ENCODE measurements around the gene SRI. TPM values are rescaled to one million over a fixed set of nuclear protein-coding genes. Genes with fewer than 3 reads are reported as not detected.
"Not testable (repeated sequence)": the region's sequence is repeated elsewhere in the genome, so short reads cannot be mapped to it uniquely, and the experiment has no call there.

SRI gene
- total RNA-seq (10 to 100 TPM; 36.4 to 78.1 (median 42.1) TPM), polyA plus RNA-seq (10 to 100 TPM; 18.6 to 57.7 TPM)

- TF ChIP-seq CTCF (IDR thresholded peaks at IDR 0.05) = peak; percentile 91 to 98 (median 96)
- peak; percentile 84 to 97 (median 88) for DNase-seq
- Histone ChIP-seq H3K27me3 (no peaks in the 10 kb centered on the region), H3K4me3 (peak within 1 kb of the TSS; percentile 58 to 96 (median 86)), H3K9me3 (no peaks in the 10 kb centered on the region), H3K4me1 (peaks cover 0 to 12% (median 5%) of the 10 kb centered on the region in 3 donors), H3K27ac (peak within 1 kb of the TSS; percentile 81 to 97 (median 96)), H3K36me3 (peaks cover 0 to 3% (median 0%) of the 10 kb centered on the region in 3 donors)
- intact Hi-C loops (cut with DNase I) = no loop called here
- no peak for FAIRE-seq
- ATAC-seq = peak; percentile 94 to 97 (median 97)
- WGBS, 2 donors = 0% methylated on average over 48 to 75 of the region's 75 CpGs
These were observed at the start of gene SRI for GRCh38 chr7:88219781-88220747. SRI (minus strand) TSS chr7:88220038; CDS start chr7:88220026, 12 bp downstream.

GRCh38 chr7:88269586-88269985, 49.7 kb upstream of the SRI start:
- TF ChIP-seq CTCF (IDR thresholded peaks at IDR 0.05) = no peak
- H3K36me3 ChIP-seq = no peaks in the 10 kb centered on the region
- FAIRE-seq (no peak), DNase-seq (no peak), ATAC-seq (no peak)
- no peak overlapping the region for H3K4me3 ChIP-seq
- WGBS, 2 donors = 85 to 90% methylated on average over 3 of the region's 3 CpGs
- no peaks in the 10 kb centered on the region for H3K9me3 ChIP-seq
- H3K27me3 ChIP-seq = no peaks in the 10 kb centered on the region
- H3K4me1 ChIP-seq = no peaks in the 10 kb centered on the region
- H3K27ac ChIP-seq = no peak overlapping the region
- intact Hi-C loops (cut with DNase I) = no loop called here

GRCh38 chr7:88268858-88269257, 49.0 kb upstream of the SRI start:
- Histone ChIP-seq H3K27ac (no peak overlapping the region), H3K4me1 (no peaks in the 10 kb centered on the region), H3K27me3 (no peaks in the 10 kb centered on the region), H3K4me3 (no peak overlapping the region), H3K9me3 (no peaks in the 10 kb centered on the region), H3K36me3 (no peaks in the 10 kb centered on the region)
- TF ChIP-seq CTCF (IDR thresholded peaks at IDR 0.05) = no peak
- FAIRE-seq (no peak), DNase-seq (no peak), ATAC-seq (peak in 2 of 4 donors; percentile 41 to 42)
- intact Hi-C loops (cut with DNase I) = no loop called here
- WGBS, 2 donors = 31 to 37% methylated on average over 2 of the region's 2 CpGs

- H3K4me1 ChIP-seq = no peaks in the 10 kb centered on the region
- H3K36me3 ChIP-seq = no peaks in the 10 kb centered on the region
- H3K9me3 ChIP-seq = no peaks in the 10 kb centered on the region
- no peak for ATAC-seq
- WGBS, 2 donors = 65 to 83% methylated on average over 2 of the region's 2 CpGs
- no peak for DNase-seq
- no peak overlapping the region for H3K4me3 ChIP-seq
- no peak overlapping the region for H3K27ac ChIP-seq
- intact Hi-C loops (cut with DNase I) = no loop called here
- no peak for TF ChIP-seq CTCF (IDR thresholded peaks at IDR 0.05)
- no peaks in the 10 kb centered on the region for H3K27me3 ChIP-seq
- FAIRE-seq = no peak
These were observed 48.2 kb upstream of the SRI start for GRCh38 chr7:88268051-88268450.

GRCh38 chr7:88267421-88267820, 47.6 kb upstream of the SRI start:
- intact Hi-C loops (cut with DNase I) = no loop called here
- ATAC-seq = no peak
- FAIRE-seq = no peak
- Histone ChIP-seq H3K4me3 (no peak overlapping the region), H3K27me3 (no peaks in the 10 kb centered on the region), H3K27ac (no peak overlapping the region), H3K36me3 (no peaks in the 10 kb centered on the region), H3K4me1 (no peaks in the 10 kb centered on the region), H3K9me3 (no peaks in the 10 kb centered on the region)
- no peak for DNase-seq
- TF ChIP-seq CTCF (IDR thresholded peaks at IDR 0.05) = no peak
- 93 to 96% methylated on average over 4 of the region's 4 CpGs for WGBS, 2 donors

GRCh38 chr7:88264987-88265386, 45.1 kb upstream of the SRI start:
- ATAC-seq; intact Hi-C loops (cut with DNase I); H3K4me3 ChIP-seq; H3K9me3 ChIP-seq; DNase-seq; FAIRE-seq; H3K4me1 ChIP-seq; H3K27ac ChIP-seq; H3K27me3 ChIP-seq; H3K36me3 ChIP-seq: not testable (repeated sequence)
- 60 to 79% methylated on average over 3 of the region's 3 CpGs for WGBS, 2 donors

All from pancreas (tissue), 10 donors.